ENCODE results near the gene LPCAT4.

LPCAT4 gene

GRCh38 chr15:34366271-34367065 is 528 bp downstream of the LPCAT4 start:
- Histone ChIP-seq H3K4me3 (ENCODE audit: insufficient read depth in 1 of 2, low read depth in 1 of 2, low read length in 2 of 2) (peak overlapping the region; percentile 63 to 88), H3K27ac (ENCODE audit: low read length, poor library complexity, severe bottlenecking) (no peak overlapping the region), H3K14ac (ENCODE audit: low read length in 2 of 2) (peak overlapping the region in 1 of 2 experiments; percentile 85), H2BK5ac (ENCODE audit: low read depth, low read length, poor library complexity, severe bottlenecking) (no peak overlapping the region), H3K79me1 (replicated peaks; ENCODE audit: low read length, poor library complexity, severe bottlenecking) (peaks cover 31% of the 10 kb centered on the region), H3K4me2 (ENCODE audit: low read length, poor library complexity, severe bottlenecking) (peak overlapping the region; percentile 94), H3K23ac (ENCODE audit: low read length in 2 of 2) (peak overlapping the region in 1 of 2 experiments; percentile 81), H4K91ac (ENCODE audit: low read length) (no peak overlapping the region), H2BK12ac (ENCODE audit: low read length in 2 of 2) (no peak overlapping the region), H3K27me3 (ENCODE audit: control insufficient read depth in 1 of 2, insufficient read depth in 1 of 2, low read length in 2 of 2) (no peaks in the 10 kb centered on the region), H3K9me3 (ENCODE audit: control insufficient read depth, low read length) (peaks cover under 1% of the 10 kb centered on the region), H3K36me3 (ENCODE audit: control insufficient read depth in 1 of 2, insufficient read depth in 2 of 2, low read depth in 1 of 2, low read length in 2 of 2) (peaks cover 14 to 22% of the 10 kb centered on the region in 2 experiments), H3K4me1 (ENCODE audit: control insufficient read depth, insufficient read depth, low read depth, low read length) (peaks cover 12% of the 10 kb centered on the region), H3K9ac (ENCODE audit: low read length) (peak overlapping the region; percentile 78), H2BK120ac (ENCODE audit: low read depth, low read length) (no peak overlapping the region), H4K8ac (ENCODE audit: low read length) (peak overlapping the region; percentile 45), H2AK5ac (ENCODE audit: low read length, severe bottlenecking) (no peak overlapping the region), H2AFZ (ENCODE audit: low read depth, low read length) (peak overlapping the region; percentile 75), H3K4ac (ENCODE audit: low read depth in 1 of 2, low read length in 2 of 2) (peak overlapping the region in 1 of 2 experiments; percentile 42), H2BK15ac (ENCODE audit: low read depth, poor library complexity, severe bottlenecking) (peak overlapping the region; percentile 65), H3K18ac (ENCODE audit: low read depth in 1 of 2, low read length in 2 of 2) (peak overlapping the region in 1 of 2 experiments; percentile 54)
- WGBS: 1% methylated on average over 24 of the region's 37 CpGs
- peak; percentile 49 for DNase-seq

GRCh38 chr15:34365836-34366235 is 1.2 kb downstream of the LPCAT4 start:
- Histone ChIP-seq H3K79me1 (replicated peaks; ENCODE audit: low read length, poor library complexity, severe bottlenecking) (peaks cover 33% of the 10 kb centered on the region), H2AK5ac (ENCODE audit: low read length, severe bottlenecking) (no peak overlapping the region), H3K9ac (ENCODE audit: low read length) (peak overlapping the region; percentile 78), H3K27ac (ENCODE audit: low read length, poor library complexity, severe bottlenecking) (no peak overlapping the region), H4K8ac (ENCODE audit: low read length) (peak overlapping the region; percentile 45), H2BK120ac (ENCODE audit: low read depth, low read length) (no peak overlapping the region), H3K4me2 (ENCODE audit: low read length, poor library complexity, severe bottlenecking) (peak overlapping the region; percentile 94), H2BK12ac (ENCODE audit: low read length in 2 of 2) (no peak overlapping the region), H3K4me1 (ENCODE audit: control insufficient read depth, insufficient read depth, low read depth, low read length) (peaks cover 12% of the 10 kb centered on the region), H2BK15ac (ENCODE audit: low read depth, poor library complexity, severe bottlenecking) (no peak overlapping the region), H3K18ac (ENCODE audit: low read depth in 1 of 2, low read length in 2 of 2) (peak overlapping the region in 1 of 2 experiments; percentile 54), H4K91ac (ENCODE audit: low read length) (peak overlapping the region; percentile 62), H2AFZ (ENCODE audit: low read depth, low read length) (peak overlapping the region; percentile 54), H3K14ac (ENCODE audit: low read length in 2 of 2) (no peak overlapping the region), H3K23ac (ENCODE audit: low read length in 2 of 2) (no peak overlapping the region), H3K4me3 (ENCODE audit: insufficient read depth in 1 of 2, low read depth in 1 of 2, low read length in 2 of 2) (peak overlapping the region; percentile 63 to 88), H3K27me3 (ENCODE audit: control insufficient read depth in 1 of 2, insufficient read depth in 1 of 2, low read length in 2 of 2) (no peaks in the 10 kb centered on the region), H3K9me3 (ENCODE audit: control insufficient read depth, low read length) (no peaks in the 10 kb centered on the region), H3K36me3 (ENCODE audit: control insufficient read depth in 1 of 2, insufficient read depth in 2 of 2, low read depth in 1 of 2, low read length in 2 of 2) (peaks cover 18 to 28% of the 10 kb centered on the region in 2 experiments), H2BK5ac (ENCODE audit: low read depth, low read length, poor library complexity, severe bottlenecking) (no peak overlapping the region), H3K4ac (ENCODE audit: low read depth in 1 of 2, low read length in 2 of 2) (no peak overlapping the region)
- 46% methylated on average over 4 of the region's 5 CpGs for WGBS
- no peak for DNase-seq

GRCh38 chr15:34365091-34365825 is 1.7 kb downstream of the LPCAT4 start:
- Histone ChIP-seq H3K4me1 (ENCODE audit: control insufficient read depth, insufficient read depth, low read depth, low read length) (peaks cover 12% of the 10 kb centered on the region), H3K27me3 (ENCODE audit: control insufficient read depth in 1 of 2, insufficient read depth in 1 of 2, low read length in 2 of 2) (no peaks in the 10 kb centered on the region), H2BK12ac (ENCODE audit: low read length in 2 of 2) (no peak overlapping the region), H3K9ac (ENCODE audit: low read length) (peak overlapping the region; percentile 78), H2BK15ac (ENCODE audit: low read depth, poor library complexity, severe bottlenecking) (no peak overlapping the region), H4K91ac (ENCODE audit: low read length) (peak overlapping the region; percentile 62), H2BK120ac (ENCODE audit: low read depth, low read length) (no peak overlapping the region), H3K4me3 (ENCODE audit: insufficient read depth in 1 of 2, low read depth in 1 of 2, low read length in 2 of 2) (peak overlapping the region in 1 of 2 experiments; percentile 88), H3K14ac (ENCODE audit: low read length in 2 of 2) (no peak overlapping the region), H3K9me3 (ENCODE audit: control insufficient read depth, low read length) (no peaks in the 10 kb centered on the region), H2BK5ac (ENCODE audit: low read depth, low read length, poor library complexity, severe bottlenecking) (no peak overlapping the region), H4K8ac (ENCODE audit: low read length) (peak overlapping the region; percentile 19), H3K79me1 (replicated peaks; ENCODE audit: low read length, poor library complexity, severe bottlenecking) (peaks cover 33% of the 10 kb centered on the region), H3K36me3 (ENCODE audit: control insufficient read depth in 1 of 2, insufficient read depth in 2 of 2, low read depth in 1 of 2, low read length in 2 of 2) (peaks cover 21 to 33% of the 10 kb centered on the region in 2 experiments), H3K4me2 (ENCODE audit: low read length, poor library complexity, severe bottlenecking) (no peak overlapping the region), H2AFZ (ENCODE audit: low read depth, low read length) (no peak overlapping the region), H3K18ac (ENCODE audit: low read depth in 1 of 2, low read length in 2 of 2) (peak overlapping the region in 1 of 2 experiments; percentile 50), H2AK5ac (ENCODE audit: low read length, severe bottlenecking) (no peak overlapping the region), H3K4ac (ENCODE audit: low read depth in 1 of 2, low read length in 2 of 2) (no peak overlapping the region), H3K27ac (ENCODE audit: low read length, poor library complexity, severe bottlenecking) (no peak overlapping the region), H3K23ac (ENCODE audit: low read length in 2 of 2) (no peak overlapping the region)
- DNase-seq: peak; percentile 11
- 86% methylated on average over 14 of the region's 16 CpGs for WGBS

- 100% methylated on average over 5 of the region's 8 CpGs for WGBS
Observed at GRCh38 chr15:34364041-34364440, 3.0 kb downstream of the LPCAT4 start.

More at GRCh38 chr15:34364041-34364440, 3.0 kb downstream of the LPCAT4 start:
- no peak overlapping the region for H3K18ac ChIP-seq (ENCODE audit: low read depth in 1 of 2, low read length in 2 of 2)
- peaks cover 12% of the 10 kb centered on the region for H3K4me1 ChIP-seq (ENCODE audit: control insufficient read depth, insufficient read depth, low read depth, low read length)
- H2BK120ac ChIP-seq (ENCODE audit: low read depth, low read length): no peak overlapping the region
- no peak overlapping the region for H3K4me2 ChIP-seq (ENCODE audit: low read length, poor library complexity, severe bottlenecking)
- no peaks in the 10 kb centered on the region for H3K9me3 ChIP-seq (ENCODE audit: control insufficient read depth, low read length)
- no peak overlapping the region for H2BK15ac ChIP-seq (ENCODE audit: low read depth, poor library complexity, severe bottlenecking)
- no peak overlapping the region for H2BK5ac ChIP-seq (ENCODE audit: low read depth, low read length, poor library complexity, severe bottlenecking)
- DNase-seq: no peak
- peaks cover 33 to 46% of the 10 kb centered on the region in 2 experiments for H3K36me3 ChIP-seq (ENCODE audit: control insufficient read depth in 1 of 2, insufficient read depth in 2 of 2, low read depth in 1 of 2, low read length in 2 of 2)
- H4K8ac ChIP-seq (ENCODE audit: low read length): no peak overlapping the region
- no peak overlapping the region for H3K23ac ChIP-seq (ENCODE audit: low read length in 2 of 2)
- H2AK5ac ChIP-seq (ENCODE audit: low read length, severe bottlenecking): no peak overlapping the region
- H3K14ac ChIP-seq (ENCODE audit: low read length in 2 of 2): no peak overlapping the region
- H3K27ac ChIP-seq (ENCODE audit: low read length, poor library complexity, severe bottlenecking): no peak overlapping the region
- H3K9ac ChIP-seq (ENCODE audit: low read length): no peak overlapping the region
- peaks cover 33% of the 10 kb centered on the region for H3K79me1 ChIP-seq (replicated peaks; ENCODE audit: low read length, poor library complexity, severe bottlenecking)
- H2BK12ac ChIP-seq (ENCODE audit: low read length in 2 of 2): no peak overlapping the region
- H3K4me3 ChIP-seq (ENCODE audit: insufficient read depth in 1 of 2, low read depth in 1 of 2, low read length in 2 of 2): no peak overlapping the region
- no peak overlapping the region for H2AFZ ChIP-seq (ENCODE audit: low read depth, low read length)
- H3K27me3 ChIP-seq (ENCODE audit: control insufficient read depth in 1 of 2, insufficient read depth in 1 of 2, low read length in 2 of 2): no peaks in the 10 kb centered on the region
- no peak overlapping the region for H4K91ac ChIP-seq (ENCODE audit: low read length)
- H3K4ac ChIP-seq (ENCODE audit: low read depth in 1 of 2, low read length in 2 of 2): no peak overlapping the region

All from mesenchymal stem cell (in vitro differentiated cells and primary cell).